GM23248 (cell line): ENCODE results near the gene GNB4.

ENCODE experiments used
- EZH2 ChIP-seq: fragments of 200-600 bp; sonication (generic); IDR thresholded peaks from 2 replicates; pipeline ENCODE4 v1.6.1; 2018; ENCODE audit warnings: antibody characterized with exemption, mild to moderate bottlenecking; ENCODE audit not compliant: insufficient read depth, poor library complexity, severe bottlenecking
- EZH2phosphoT487 ChIP-seq: fragments of 200-600 bp; sonication (generic); IDR thresholded peaks from 2 replicates; pipeline ENCODE4 v1.6.1; 2018; ENCODE audit warnings: antibody characterized with exemption, moderate library complexity, mild to moderate bottlenecking, low read depth; ENCODE audit not compliant: insufficient read depth

DNA sequence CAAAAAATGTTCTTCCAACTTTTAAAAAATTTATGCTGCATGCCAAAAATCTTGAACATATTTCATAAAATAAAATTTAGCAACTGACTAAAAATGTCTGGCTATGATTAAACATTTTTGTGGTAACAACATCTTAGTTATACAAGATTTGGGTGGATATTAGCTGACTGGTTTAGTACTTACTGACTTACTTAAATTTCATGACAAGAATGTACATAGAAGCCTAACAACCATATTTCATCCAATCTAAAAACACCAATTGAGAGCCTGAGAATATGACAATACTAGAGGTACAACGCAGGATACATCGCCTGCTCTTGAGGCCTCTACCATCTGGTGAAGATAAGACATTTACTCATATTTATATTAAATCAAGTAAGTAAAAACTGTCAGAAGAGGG lies 34.6 kb downstream of the GNB4 start:
- TF ChIP-seq EZH2: no peak
- no peak for TF ChIP-seq EZH2phosphoT487
